GM23338 (cell line): ENCODE results near the gene RUNX1.

Source experiments
- CREB1 ChIP-seq: fragments of 250-450 bp; sonication (Bioruptor Pico); IDR thresholded peaks from 2 replicates; pipeline ENCODE4 v1.5.0; 2020; ENCODE audit warnings: low read depth, mild to moderate bottlenecking, moderate library complexity
- ETS1 ChIP-seq: IDR thresholded peaks from 2 replicates; pipeline ENCODE4 v1.6.1; 2016; ENCODE audit warnings: antibody characterized with exemption
- EZH2 ChIP-seq: fragments of 200-600 bp; sonication (generic); IDR thresholded peaks from one replicate; pipeline ENCODE4 v1.8.0; 2017; ENCODE audit warnings: antibody characterized with exemption, mild to moderate bottlenecking, low read depth; ENCODE audit not compliant: unreplicated experiment
- EZH2phosphoT487 ChIP-seq: fragments of 200-600 bp; sonication (generic); IDR thresholded peaks from one replicate; pipeline ENCODE4 v1.8.1; 2018; ENCODE audit warnings: antibody characterized with exemption; ENCODE audit not compliant: unreplicated experiment
- NANOG ChIP-seq: IDR thresholded peaks from 2 replicates; pipeline ENCODE4 v1.6.1; 2016; ENCODE audit warnings: antibody characterized with exemption, borderline replicate concordance
- POLR2AphosphoS5 ChIP-seq: IDR thresholded peaks from 2 replicates; pipeline ENCODE4 v1.6.1; 2016; ENCODE audit warnings: antibody characterized with exemption, low read depth
- REST ChIP-seq: IDR thresholded peaks from one replicate; pipeline ENCODE4 v1.6.1; 2018; ENCODE audit warnings: antibody characterized with exemption; ENCODE audit not compliant: unreplicated experiment
- ZNF114 ChIP-seq: fragments of 250-450 bp; sonication (Bioruptor Pico); IDR thresholded peaks from 2 replicates; pipeline ENCODE4 v1.5.0; 2020; ENCODE audit warnings: mild to moderate bottlenecking, moderate library complexity
- ZNF331 ChIP-seq: fragments of 250-450 bp; sonication (Bioruptor Pico); IDR thresholded peaks from 2 replicates; pipeline ENCODE4 v1.5.0; 2020; ENCODE audit warnings: low read depth, mild to moderate bottlenecking, moderate library complexity
- TF ChIP-seq, protein P1 (sequence below), 2 experiments: fragments of 200-600 bp in 1 of 2; sonication (generic) in 1 of 2; conservative IDR thresholded peaks; 2 replicates each; pipeline versions ENCODE4 v1.5.1 to v1.6.1; 2016 to 2017; ENCODE audit warnings: antibody characterized with exemption in 2 of 2, low read depth in 2 of 2, mild to moderate bottlenecking in 2 of 2, moderate library complexity in 1 of 2

DNA sequence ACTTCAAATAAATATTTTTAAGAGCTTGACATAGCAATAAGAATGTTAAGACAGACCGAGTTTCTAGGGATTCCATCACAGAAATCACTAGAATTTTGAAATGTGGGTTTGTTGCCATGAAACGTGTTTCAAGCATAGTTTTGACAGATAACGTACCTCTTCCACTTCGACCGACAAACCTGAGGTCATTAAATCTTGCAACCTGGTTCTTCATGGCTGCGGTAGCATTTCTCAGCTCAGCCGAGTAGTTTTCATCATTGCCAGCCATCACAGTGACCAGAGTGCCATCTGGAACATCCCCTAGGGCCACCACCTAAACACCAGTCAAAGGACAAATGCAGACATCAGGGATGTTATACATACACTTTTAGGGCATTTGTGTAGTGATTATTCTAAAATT is 168.7 kb downstream of the RUNX1 start:
- TF ChIP-seq, protein P1, sequence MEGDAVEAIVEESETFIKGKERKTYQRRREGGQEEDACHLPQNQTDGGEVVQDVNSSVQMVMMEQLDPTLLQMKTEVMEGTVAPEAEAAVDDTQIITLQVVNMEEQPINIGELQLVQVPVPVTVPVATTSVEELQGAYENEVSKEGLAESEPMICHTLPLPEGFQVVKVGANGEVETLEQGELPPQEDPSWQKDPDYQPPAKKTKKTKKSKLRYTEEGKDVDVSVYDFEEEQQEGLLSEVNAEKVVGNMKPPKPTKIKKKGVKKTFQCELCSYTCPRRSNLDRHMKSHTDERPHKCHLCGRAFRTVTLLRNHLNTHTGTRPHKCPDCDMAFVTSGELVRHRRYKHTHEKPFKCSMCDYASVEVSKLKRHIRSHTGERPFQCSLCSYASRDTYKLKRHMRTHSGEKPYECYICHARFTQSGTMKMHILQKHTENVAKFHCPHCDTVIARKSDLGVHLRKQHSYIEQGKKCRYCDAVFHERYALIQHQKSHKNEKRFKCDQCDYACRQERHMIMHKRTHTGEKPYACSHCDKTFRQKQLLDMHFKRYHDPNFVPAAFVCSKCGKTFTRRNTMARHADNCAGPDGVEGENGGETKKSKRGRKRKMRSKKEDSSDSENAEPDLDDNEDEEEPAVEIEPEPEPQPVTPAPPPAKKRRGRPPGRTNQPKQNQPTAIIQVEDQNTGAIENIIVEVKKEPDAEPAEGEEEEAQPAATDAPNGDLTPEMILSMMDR (conservative IDR thresholded peaks at IDR 0.05; ENCODE audit: low read depth in 2 of 2): no peak
- TF ChIP-seq POLR2AphosphoS5 (no peak), NANOG (no peak), EZH2 (no peak), EZH2phosphoT487 (no peak), REST (no peak), ETS1 (no peak), CREB1 (no peak), ZNF331 (CRISPR knock-in tag) (no peak), ZNF114 (no peak)
